A172 (cell line): ENCODE data around the gene ZNF41. TPM values are rescaled to one million over a fixed set of nuclear protein-coding genes. Genes with fewer than 3 reads are reported as not detected.

Experiments
- total RNA-seq: library from RNA; depleted of rRNA; stranded (reverse); fragments of >200 nt; shearing (Covaris generic); gene quantifications from 2 replicates; pipeline ENCODE4 v1.2.3, GENCODE V29; 2014; rRNA removed

Gene ZNF41
- total RNA-seq, 1 experiment from 2014 or later = 6.0 TPM

Other genes starting within 250 kb of the ZNF41 start
- not detected in 2 replicates for gene ZNF157, start 112.6 kb downstream of the ZNF41 start, total RNA-seq
- gene ARAF, start 78.0 kb upstream of the ZNF41 start, total RNA-seq = 27.8 and 34.0 TPM in 2 replicates
- 84.0 and 89.0 TPM in 2 replicates for gene TIMP1, start 99.2 kb upstream of the ZNF41 start, total RNA-seq
- gene SYN1, start 136.6 kb upstream of the ZNF41 start, total RNA-seq = 0.38 TPM in 1 of 2 replicates, not detected in the other
- 0.05 and 0.43 TPM in 2 replicates for gene CFP, start 146.7 kb upstream of the ZNF41 start, total RNA-seq
- 27.2 and 31.2 TPM in 2 replicates for gene ELK1, start 167.3 kb upstream of the ZNF41 start, total RNA-seq
- gene UXT, start 176.0 kb upstream of the ZNF41 start, total RNA-seq = 154 and 183 TPM in 2 replicates